Measurements from ENCODE around the gene POLN.
A peak's percentile ranks its signal among the peaks of the same experiment; 100 is the strongest.

POLN gene

DNA sequence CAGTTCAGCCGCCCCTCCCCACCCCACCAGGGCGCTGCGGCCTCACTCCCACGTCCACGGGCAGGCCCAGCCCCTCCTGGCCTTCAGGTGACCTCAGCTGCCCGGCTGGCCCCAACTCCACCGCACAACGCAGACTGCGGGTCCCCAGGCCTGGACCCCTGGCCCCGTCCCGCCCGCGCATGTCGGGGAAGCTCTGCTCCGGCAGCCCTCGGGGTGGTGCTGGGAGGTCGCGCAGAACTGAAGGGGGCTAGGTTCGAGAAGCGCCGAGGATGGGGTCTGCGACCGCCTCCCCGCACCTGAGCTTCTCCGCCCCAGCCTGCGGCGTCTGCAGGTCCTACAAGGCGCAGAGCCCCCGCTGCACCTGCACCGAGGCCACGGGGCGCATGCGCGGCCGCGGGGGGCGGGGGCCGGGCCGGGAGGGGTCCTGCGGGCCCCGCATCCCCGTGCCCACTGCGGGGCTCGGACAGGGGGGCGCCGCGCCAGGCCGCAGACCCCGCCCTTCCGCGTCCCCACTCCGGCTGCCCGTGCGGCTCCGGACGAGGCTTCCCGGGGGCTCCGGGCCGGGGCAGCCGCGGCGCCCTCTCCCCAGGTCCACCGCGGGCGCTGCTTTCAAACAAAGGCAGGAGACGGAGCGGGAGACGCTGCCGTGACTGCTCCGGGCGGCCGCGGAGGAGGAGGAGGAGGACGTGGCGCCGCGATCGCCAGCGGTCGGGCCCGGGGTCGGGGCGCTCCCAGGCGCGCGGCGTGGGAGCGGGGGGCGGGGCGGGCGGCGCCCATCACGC, 183.5 kb downstream of the POLN start:
- no peak for DNase-seq (ENCODE audit: low read depth)

DNA sequence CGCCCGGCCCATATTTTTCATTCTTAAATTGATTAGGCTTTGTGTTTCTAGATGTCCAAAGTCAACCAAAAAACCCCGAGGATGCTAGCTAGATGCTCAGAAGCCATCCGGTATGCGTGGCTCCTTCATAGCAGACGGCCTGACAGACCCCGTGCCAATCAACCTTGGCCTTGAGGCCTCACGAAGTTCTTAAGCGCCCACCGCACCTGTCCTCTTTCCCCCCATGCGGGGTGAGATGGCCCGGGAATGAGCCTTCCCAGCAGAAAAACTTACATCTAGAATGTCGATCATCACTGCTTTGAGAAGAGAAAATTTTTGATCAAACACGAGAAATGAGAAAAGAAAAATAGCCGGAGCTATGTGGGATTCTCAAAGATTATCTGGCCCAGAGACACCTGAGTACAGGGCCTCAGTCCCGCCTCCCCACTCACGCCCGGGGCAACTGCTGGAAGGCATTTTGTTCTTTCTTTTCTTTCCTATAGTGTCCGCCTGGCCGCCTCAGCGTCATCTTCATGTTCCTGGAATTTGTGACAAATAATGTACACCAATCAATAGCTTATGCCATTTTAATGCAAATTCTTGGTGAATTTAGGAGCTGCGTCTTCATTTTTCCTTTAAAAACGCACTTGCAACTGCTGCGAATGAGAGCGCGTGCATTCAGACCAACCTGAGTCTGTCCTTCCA, 184.4 kb downstream of the POLN start:
- DNase-seq (ENCODE audit: low read depth), result no peak

DNA sequence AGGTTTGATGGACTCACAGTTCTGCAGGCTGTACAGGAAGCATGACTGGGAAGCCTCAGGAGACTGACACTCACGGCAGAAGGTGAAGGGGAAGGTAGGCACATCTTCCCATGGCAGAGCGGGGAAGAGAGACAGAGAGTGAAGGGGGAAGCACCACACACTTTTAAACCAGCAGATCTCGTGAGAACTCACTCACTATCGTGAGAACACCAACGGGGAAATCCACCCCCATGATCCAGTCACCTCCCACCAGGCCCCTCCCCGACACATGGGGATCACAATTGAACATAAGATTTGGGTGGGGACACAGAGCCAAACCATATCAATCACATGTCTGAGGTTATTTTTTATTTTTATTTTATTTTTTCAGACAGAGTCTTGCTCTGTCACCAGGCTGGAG, 187.7 kb downstream of the POLN start:
- DNase-seq (ENCODE audit: low read depth), result no peak

DNA sequence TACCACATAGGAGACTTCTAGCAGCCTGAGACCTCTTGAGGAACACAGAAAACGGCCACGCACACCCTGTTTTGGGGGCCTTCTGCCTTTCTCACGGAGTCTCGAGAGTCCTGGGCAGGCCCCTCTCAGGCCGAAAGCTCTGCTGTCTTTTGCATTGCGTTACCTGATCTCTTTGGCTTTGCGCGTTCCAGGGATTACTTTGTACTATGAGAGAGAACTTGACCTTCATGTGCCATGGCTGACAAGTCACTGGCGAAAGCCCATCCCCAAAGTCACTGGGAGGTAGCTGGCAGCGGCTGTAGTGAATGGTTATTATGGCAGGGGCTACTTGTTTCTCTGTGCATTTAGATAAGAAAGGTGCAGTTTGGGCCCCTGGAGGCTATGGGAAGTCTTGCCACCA, 190.8 kb downstream of the POLN start:
- no peak for DNase-seq (ENCODE audit: low read depth)

DNA sequence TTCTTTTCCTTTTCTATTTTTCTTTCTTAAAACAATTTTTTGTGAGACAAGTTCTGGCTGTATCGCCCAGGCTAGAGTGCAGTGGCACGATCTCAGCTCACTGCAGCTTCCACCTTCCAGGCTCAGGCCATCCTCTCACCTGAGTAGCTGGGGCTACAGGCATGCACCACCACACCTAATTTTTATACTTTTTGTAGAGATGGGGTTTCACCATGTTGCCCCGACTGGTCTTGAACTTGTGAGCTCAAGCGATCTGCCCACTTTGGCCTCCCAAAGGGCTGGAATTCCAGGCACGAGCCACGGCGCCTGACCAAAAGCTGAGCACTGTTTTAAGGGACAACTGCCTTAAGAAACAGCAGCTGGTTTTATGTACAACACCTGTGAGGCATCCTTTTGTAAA, 192.1 kb downstream of the POLN start:
- no peak for DNase-seq (ENCODE audit: low read depth)

DNA sequence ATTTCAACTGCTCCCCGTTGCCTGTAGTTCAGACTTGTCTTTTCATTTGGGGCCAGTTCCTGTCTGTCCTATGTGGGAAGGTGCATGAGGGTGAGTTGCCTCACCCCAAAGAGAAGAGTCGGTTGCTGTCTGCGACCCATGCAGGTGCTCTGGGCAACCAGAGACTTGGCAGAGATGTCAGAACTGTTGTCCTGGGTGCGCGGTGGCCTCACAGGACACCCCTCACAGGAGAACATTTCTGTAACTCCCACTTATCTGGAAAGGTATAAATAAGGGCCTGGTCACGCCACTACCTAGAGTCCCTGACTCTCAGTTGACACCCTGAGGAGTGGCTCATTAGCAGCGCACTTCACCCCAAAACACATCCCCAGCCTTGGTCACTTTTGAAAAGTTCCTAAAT, 192.5 kb downstream of the POLN start:
- no peak for DNase-seq (ENCODE audit: low read depth)

DNA sequence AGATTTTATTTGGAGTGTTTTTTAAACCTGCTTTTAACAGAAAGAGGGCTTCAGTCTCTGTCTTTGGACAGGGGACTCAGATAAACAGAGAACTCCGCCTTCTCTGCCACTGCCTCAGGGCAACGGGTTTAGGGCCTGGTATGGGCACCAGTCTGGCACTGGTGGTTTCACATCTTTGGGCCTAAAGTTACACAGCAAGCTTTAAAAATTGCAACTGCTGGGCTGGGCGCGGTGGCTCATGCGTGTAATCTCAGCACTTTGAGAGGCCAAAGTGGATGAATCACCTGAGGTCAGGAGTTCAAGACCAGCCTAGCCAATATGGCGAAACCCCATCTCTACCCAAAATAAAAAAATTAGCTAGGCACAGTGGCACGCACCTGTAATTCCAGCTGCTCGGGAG, 193.1 kb downstream of the POLN start:
- DNase-seq (ENCODE audit: low read depth), result no peak

DNA sequence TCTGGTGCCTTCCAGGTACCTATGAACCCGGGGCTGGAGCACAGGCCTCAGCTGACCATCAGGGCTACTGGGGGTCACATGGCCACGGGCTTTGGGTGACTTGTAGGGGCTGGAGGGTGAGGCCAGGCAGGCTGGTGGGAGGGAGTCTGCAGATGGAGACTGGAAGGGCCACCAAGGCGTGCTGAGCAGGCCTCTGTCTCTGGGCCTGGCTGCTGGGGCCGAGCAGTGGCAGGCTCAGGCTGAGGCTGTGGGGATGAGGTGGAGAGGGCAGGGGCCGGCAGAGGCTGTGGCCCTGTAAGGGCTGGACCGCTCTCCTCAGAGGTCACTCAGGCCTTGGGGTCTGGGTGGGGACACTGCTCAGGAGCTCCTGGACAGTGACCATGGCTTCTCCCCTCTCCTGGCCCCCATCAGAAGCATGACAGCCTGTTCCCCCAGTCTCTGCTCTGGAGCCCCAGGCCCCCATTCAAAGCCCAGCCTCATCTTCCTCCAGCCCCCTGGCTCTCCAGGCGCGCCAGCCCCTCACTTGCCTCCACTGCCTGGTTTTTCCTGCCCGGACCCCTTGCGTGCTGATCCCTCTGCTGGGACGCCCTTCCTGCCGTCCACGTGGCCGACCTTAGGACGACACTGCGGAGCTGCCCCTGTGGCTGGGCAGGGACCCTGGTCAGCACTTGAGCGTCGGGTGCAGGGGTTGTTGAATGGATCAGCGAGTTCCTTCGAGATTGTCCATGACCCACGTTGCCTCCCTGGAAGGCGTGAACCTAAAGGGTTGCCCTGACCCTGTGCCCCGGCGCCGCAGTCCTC, 193.9 kb downstream of the POLN start:
- no peak for DNase-seq (ENCODE audit: low read depth)

DNA sequence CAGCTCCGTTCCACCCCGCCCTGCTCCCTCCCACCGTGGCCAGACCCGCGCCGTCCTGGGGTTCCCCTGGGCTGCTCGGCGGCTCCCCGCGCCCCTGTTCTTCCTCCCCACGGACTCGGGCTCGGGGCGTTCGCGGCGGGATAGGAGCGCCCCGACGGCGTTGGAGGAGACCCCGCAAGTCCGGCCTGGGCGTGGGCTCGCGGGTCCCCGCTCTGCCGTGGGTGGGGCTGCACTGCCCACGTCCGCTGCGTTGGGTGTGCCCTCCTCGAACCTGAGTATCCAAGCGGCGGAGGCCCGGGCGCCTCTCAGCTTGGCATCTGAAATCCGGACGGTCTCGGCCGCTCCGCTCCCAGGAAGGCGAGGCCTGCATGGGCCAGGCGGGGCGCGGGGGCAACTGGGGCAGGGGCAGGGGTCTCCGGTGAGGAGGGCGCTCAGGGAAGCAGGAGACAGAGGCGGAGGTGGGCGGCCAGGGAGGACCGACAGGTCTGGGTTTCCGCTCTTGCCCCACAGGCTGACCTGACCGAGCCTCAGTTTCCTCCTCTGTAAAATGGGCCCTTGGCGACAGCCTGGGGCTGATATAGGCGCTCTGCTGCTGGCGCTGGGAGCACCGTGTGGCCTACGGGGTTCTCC, 194.8 kb downstream of the POLN start:
- DNase-seq (ENCODE audit: low read depth), result no peak

DNA sequence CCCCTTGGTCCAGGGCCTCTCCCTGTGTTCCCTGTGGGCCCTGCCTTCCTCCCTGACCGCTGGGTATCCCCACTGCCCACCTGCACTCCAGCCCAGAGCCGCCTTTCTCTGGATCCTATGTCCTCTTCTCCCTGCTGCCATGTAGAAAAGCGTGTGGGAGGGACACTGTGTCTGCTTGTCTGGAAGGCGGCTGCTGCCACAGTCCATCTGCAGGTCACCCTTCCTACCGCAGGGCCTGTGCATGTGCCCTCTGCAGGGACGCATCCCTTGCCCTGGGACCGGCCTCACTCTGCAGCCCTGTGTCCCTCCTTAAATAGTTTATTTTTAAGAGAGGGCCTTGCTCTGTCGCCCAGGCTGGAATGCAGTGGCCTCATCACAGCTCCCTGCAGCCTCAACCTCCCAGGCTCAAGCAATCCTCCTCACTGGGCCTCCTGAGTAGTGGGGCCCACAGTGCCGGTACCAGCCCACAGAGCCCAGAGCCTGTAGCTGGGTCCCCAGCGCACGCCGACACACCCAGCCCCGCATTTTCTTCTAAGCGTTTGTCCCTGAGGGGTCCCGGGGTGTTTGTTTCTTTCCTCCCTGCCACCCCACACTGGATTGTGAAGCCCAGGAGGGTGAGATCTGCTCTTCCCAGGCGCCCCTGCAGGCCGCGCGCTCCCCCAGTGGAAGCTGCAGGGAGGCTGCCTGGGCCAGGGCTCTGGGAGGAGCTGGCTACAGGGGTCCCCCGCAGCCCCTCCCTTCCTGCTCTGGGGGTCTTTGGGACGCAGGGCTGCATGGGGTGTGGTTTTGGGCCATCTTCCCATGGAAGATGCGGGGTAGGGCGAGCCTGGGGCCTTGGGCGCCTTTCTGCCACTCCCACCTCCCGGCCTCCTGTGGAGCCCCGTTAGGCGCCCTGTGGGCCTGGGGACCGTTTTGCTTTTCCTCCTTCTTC, 195.6 kb downstream of the POLN start:
- DNase-seq (ENCODE audit: low read depth), result no peak

DNA sequence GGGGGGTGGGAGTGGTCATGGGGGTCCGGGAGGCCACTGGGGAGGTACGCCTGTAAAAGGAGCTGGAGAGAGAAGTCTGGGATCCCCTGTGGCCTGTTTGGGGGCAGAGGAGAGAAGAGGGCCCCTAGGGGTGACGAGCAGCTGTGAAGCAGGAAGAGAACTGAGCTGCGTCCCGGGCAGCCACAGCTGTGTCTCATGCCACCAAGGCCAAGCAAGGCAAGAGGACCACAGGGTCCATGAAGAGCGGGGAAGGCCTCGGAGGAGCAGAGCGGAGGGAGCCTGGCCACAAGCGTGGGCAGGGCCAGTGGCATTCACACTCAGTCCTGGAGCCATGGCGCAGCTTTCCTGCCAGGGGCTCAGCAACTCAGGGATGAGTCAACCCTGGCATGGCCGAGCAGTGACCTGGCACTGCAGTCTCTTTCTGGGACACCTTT, 196.4 kb downstream of the POLN start:
- no peak for DNase-seq (ENCODE audit: low read depth)

DNA sequence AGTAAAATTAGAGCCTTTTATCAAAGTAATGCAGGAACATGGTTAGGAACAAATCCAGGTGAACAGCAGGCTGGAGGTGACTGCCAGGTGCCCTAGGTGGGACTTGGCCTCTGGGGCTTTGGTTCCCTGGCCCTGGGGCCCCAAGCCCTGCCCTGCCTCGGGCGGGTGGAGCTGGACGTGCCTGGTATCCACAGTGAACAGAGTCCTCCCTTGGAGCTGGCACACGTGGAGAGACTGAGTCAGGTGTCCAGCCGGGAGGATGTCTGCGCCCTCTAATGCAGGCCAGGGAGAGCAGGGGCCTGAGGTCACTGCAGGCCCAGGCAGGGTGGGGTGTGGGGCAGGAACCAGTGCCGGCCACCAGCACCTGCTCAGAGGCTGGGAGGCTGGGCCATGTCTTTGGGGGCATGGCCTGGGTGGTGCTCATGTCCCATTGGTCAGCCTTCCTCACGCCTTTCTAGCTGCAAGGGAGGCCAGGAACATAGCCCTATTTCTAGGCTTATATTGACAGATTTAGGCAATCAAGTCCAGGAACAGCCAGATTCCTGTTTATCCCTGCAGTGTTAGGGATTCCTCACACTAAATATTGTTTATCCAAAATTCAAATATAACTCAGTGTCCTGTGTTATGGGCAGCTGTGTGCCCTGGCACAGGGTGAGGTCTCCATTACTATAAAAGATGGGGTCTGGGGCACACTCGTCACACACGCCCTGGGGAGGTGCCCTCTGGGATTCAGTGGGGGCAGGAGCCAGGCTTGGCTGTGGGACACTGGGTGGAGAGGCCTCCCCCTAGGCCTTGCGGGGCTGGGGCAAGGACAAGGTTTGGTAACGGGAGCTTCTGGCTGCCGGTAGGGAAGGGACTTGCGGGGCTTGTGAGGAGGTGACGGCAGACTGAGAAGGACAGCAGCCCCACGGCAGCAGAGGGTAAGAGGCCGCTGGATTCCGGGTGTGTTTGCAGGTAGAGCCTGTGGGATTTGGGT, 197.1 kb downstream of the POLN start:
- no peak for DNase-seq (ENCODE audit: low read depth)

DNA sequence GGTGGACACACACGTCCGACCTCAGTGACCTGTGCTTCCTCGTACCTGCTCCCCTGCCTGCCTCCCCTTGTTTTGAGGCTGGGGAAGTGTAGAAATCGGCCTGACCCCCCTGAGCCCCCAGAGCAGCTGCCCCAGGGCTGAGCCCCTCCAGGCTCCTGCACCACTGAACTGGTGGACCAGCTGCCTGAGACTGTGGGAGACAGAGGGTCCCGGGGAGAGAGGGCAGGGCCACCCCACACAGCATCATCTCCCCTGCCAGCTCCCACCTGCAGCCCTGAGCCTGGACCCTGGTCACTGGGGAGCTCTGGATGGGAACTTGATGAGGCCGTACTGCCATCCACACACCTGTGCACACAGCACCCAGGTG, 197.8 kb downstream of the POLN start:
- DNase-seq (ENCODE audit: low read depth), result no peak

DNA sequence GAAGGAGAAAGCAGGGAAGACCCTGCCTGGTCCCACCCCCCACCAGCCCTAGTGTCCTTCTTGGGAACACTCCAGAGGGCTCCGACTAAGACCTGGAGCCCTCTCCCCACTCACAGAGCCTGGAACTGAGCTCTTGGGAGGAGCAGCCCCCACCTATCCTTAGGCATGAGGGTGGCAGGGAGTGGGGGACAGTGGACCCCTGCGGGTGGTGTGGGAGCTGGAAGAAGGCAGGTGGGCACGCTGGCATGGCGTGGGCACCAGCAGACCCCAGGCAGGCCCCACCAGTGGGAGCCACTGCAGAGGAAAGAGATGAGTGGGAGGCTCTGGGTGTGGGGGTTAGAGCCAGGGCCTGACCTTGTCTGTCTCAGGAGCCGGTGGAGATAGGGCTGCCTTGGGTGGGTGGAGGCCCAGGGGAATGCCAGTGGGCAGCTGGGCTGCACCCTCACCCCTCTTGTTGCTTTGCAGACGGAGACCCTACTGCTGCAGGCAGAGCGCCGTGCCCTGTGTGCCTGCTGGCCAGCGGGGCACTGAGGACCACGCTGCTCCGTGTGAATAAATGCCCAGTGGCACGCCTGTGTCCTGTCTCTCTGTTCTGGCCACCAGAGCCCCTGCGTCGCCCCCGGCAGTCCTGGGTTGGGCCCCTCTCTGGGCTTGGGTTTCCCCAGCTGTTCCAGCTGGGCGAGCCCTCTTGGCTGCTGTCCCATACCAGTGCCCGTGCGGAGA, 198.4 kb downstream of the POLN start:
- DNase-seq (ENCODE audit: low read depth), result no peak

DNA sequence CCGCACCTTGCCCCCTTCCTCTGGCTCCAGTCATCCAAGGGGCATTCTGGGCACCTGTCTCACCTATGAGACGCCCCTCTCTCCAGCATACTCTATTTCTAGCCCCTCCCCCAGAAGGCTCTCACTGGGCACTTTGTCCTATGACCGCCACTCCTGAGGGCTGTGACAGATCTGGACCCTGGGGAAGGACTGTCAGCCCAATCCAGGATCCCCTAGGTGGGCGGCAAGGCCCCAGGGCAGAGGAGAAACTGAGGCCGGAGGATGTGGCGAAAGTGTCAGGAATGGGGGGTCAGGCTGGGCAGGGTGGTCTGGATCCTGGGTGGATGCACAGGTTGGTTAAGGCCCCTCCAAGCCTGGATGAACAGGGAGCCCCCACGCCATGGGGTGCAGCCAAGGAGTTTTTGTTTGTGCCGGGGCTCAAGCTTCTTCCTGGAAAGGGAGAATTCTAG, 198.9 kb downstream of the POLN start:
- DNase-seq (ENCODE audit: low read depth), result no peak

DNA sequence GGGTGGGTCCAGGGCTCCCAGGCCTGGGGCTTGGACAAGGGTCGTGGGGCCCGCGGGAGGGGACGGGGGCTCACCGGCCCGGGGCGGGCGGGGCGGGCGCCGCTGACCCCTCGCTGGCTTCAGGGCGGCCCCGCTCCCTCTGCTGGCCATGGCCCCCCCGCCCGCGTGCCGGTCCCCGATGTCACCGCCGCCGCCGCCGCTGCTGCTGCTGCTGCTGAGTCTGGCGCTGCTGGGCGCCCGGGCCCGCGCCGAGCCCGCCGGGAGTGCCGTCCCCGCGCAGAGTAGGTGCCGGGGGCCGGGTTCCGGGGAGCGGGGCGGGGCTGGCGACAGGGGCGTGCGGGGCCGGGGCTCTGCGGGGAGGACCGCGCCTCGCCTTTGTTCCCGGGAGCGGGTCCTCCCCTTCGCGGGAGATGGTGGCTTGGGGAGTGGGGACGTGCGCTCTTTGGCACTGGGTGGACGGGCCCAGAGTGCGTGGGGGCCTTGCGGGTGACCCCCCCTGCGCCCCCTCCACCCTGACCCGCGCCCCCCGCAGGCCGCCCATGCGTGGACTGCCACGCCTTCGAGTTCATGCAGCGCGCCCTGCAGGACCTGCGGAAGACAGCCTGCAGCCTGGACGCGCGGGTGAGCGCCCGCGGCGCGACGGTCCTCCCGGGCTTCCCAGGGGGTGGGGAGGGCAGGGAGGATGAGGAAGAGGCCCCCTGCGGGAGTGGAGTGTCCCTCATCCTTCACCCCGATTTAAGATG, 199.5 kb downstream of the POLN start:
- DNase-seq (ENCODE audit: low read depth), result no peak

DNA sequence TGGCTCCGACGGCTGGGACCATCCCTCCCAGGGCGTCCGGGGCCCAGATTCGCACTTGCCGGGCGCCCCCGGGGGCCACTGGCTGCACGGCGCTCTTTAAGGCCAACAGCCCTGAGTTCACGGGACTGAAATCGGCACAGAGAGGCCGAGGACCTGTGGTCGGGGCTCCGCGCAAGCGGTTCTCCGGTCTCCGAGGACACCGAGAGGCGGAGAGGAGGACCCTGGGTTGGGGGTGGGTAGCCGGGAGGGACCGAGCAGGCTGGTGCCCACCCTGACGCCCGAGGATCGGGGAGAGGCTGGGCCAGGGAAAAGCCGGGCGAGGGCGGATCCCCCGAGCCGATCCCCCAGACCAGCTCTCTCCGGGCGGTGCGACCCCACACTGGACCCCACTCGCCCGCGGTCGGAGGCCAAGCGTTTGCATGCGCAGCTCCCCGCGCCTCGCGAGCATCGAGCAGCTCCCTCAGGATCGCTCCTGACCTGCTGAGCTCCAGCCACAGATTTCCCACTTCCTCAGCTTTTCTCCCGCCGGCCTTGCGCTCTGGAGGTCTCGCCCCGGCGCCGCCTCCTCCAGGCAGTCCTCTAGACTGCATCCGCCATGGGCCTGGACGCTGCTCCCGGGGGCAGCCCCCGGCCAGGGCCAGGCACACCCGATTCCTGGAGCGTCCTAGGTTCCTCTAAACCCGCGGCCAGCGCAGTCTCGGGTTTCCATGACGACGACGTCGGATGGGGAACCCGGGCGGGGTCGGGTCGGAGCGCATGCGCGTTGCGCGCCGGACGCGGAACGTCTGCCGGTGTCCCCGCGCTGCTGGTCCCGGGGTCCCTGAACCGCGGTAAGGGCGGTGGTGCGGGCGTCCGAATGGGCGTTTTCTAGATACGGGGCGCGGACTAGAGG, 200.4 kb downstream of the POLN start:
- peak; percentile 49 for DNase-seq (ENCODE audit: low read depth)

All from HS-5 (cell line).